RKO (cell line): ENCODE measurements around the gene ALS2CL.

Experiments
- DNase-seq: peaks from one replicate; pipeline ENCODE4 v3.0.0-alpha.2; 2016; ENCODE audit warnings: low spot score

ALS2CL gene

DNA sequence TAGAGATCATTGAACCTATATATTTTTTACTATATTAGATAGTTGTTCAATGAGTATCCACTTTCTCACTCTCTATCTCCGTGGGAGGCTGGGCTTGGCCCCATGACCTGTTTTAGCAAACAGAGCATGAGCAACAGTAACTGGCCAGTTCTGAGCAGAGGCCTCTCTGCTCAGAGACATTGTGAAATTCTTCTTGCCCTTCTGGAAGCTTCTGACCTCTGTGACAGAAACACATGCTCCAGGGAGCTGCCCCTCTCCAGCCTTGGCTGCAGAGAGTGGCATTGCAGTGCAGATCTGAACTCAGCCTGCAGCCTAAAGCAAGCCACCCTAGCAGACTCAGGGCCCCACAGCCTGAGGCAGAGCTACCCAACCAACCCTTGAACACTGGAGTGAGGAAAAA lies 60.7 kb downstream of the ALS2CL start:
- no peak for DNase-seq

DNA sequence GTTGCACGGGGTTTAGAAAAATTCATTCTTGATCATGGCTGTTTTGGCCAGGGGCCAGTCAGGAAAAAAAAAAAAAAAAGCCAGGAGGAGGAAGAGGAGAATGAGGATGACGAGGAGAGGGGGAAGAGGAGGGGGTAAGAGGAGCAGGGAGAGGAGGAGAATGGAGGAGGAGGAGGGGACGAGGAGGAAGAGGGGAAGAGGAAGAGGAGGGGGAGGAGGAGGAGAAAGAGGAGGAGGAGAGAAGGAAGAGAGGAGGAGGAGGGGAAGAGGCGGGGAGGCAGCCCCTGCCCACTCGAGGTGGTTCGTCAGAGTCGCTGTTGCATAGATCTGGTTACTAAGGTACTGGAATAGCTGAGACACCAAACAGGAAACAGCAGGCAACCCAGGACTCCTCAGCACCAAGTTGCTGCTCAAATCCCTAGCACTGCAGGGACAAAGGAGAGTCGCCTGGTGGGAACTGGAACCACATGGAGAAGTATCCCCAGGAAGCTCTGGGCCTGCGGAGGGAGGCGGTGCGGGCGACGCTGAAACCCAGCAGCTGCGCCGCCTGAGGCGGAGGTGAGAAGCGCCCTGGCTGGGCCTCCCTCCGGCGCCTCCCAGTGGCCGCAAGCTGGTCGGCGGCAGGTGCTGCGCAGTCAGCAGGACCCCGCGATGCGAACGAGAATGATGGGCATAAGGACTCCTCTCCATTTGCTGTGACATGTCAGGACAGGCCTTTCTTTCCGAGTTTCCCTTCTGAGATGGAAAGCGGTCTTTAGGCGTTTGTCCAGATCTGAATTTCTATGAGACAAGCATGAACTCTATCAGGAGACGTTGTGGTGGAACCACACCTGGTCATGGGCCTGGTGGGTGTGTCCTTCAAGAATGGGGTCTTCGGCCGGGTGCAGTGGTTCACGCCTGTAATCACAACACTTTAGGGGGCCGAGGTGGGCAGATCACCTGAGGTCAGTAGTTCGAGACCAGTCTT lies 63.6 kb downstream of the ALS2CL start:
- DNase-seq, result no peak

DNA sequence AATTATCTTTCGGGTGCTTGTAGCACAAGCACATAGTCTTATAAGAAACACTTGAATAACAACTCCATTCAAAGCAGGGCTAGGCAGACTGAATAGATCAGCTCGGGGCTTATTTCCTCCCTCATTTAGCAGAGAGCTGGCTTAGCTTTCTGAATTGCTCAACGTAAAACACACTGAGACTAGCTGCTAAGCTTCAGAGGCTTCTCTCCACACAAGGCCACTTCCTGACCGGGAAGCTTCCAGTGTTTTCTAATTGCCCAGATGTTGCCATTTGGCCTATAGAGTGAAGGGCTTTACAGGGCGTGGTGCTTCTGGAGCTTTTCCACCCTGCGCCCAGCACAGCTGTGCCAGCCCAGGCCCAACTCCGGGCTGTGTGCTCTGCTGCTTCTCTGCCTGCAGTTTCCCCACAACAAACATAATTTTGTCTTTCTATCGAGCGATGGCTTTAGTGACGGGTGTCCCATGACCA lies 64.5 kb downstream of the ALS2CL start:
- no peak for DNase-seq

DNA sequence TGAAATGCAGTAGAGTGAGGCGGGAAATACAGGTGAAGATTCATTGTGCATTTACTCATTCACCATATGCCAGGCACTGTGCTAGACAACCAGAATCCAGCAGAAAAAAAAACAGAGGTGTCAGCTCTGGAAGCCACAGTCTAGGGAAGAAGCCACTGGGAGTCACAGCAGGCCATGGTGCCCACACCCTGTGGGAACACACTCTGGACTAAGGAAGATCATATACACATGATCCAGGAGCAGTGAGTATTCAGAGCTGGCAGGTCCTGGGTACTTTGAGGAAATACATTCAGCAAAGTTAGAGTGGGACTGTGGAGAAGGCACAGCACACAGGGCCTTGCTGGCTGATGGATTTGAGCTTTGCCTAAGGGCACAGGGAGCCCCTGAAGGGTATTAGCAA lies 66.4 kb downstream of the ALS2CL start:
- DNase-seq, result no peak

DNA sequence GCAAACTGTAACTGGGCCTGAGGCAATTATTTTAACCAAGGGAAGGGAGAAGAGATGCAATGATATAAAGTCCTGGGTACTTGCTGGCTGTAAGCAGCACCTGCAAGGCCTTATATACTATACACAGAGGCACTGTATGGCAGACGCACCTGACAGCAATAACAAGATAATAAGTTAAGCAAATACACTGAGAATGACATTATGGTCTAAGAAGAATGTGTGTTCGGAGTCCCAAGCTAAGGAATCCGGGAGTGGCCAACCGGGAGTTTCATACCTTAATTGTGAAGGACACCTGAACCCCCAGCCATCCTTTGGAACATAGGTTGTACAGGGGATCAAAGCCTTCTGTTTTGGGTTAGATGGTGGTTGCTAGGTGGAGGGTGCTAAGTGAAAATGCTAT lies 67.4 kb downstream of the ALS2CL start:
- no peak for DNase-seq

GRCh38 chr3:46624975-46625490 lies 68.4 kb downstream of the ALS2CL start:
- no peak for DNase-seq

DNA sequence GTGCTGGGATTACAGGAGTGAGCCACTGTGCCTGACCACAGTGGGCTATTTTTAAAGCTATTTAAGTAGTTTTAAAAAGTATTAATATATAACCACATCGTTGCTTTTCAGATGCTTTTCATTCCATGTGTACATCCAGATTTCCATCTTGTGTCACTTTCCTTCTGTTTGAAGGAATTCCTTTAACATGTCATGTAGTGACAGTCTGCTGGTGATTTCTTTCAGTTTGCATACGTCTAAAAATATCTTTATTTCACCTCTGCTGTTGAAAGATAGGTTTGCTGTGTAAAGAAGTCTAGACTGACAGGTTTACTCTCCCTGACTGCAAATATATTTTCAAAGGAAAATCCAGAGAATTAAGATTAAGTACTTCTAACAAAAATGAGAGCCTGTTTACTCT lies 68.9 kb downstream of the ALS2CL start:
- DNase-seq, result no peak

- no peak for DNase-seq
These were observed 73.4 kb downstream of the ALS2CL start for GRCh38 chr3:46619845-46620778.
